IMR-90 (cell line): ENCODE measurements around the gene CCDC107.

ENCODE experiments used
- CTCF ChIP-seq: conservative IDR thresholded peaks from 2 replicates; pipeline ENCODE4 v1.5.1; 2012; ENCODE audit warnings: mild to moderate bottlenecking, low read depth, low read length, improper control_type of control experiment
- ELK1 ChIP-seq: fragments of 150-350 bp; IDR thresholded peaks from 2 replicates; pipeline ENCODE4 v1.6.1; 2016; ENCODE audit warnings: low read depth, mild to moderate bottlenecking, low read length, moderate library complexity, borderline replicate concordance
- POLR2A ChIP-seq: IDR thresholded peaks from 2 replicates; pipeline ENCODE4 v1.6.1; 2012; ENCODE audit warnings: mild to moderate bottlenecking, low read depth, low read length
- RAD21 ChIP-seq: IDR thresholded peaks from 2 replicates; pipeline ENCODE4 v1.6.1; 2012; ENCODE audit warnings: low read length, improper control_type of control experiment

- TF ChIP-seq CTCF = no peak
- no peak for TF ChIP-seq ELK1
- no peak for TF ChIP-seq POLR2A
- TF ChIP-seq RAD21 = no peak
These were observed 29.2 kb downstream of the CCDC107 start for GRCh38 chr9:35687306-35687705.
